ENCODE results near the gene TMEM232.

DNA sequence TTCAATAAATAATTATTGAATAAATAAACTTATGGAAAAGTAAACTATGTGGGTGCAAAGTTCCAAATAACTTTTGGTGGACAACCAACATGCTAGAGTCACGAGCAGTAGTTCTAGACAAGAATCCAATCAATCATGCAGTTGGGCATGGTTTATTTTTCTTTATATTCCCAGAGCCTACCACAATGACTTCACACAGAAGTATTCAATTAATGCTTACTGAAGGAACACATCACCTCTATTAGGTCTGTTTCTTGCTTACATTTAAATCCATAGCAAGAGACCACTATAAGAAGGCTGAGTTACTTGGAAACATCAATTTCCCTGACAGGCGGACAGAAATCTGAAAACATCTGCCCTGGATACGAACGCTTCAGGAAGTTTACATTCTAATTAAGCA, 214.2 kb downstream of the TMEM232 start:
- TF ChIP-seq CTCF (IDR thresholded peaks at IDR 0.05) (no peak), POLR2A (IDR thresholded peaks at IDR 0.05) (no peak)

All from lower leg skin (tissue), 3 donors.